Upper lobe of left lung (tissue), 6 donors: ENCODE results near the gene KRT7. TPM values are rescaled to one million over a fixed set of nuclear protein-coding genes. Genes with fewer than 3 reads are reported as not detected.
A peak's percentile ranks its signal among the peaks of the same experiment; 100 is the strongest.

Experiments used
- ATAC-seq, 2 donors: fragments of 200-7000 bp; cut with Tn5 transposase; one replicate each; pipeline ENCODE4 v1.9.1; 2022; ENCODE audit warnings: mild to moderate bottlenecking in 2 of 2, moderate library complexity in 2 of 2; ENCODE audit not compliant: low FRiP score in 2 of 2
- DNase-seq, 2 donors: peaks; one replicate each; pipeline ENCODE4 v3.0.0-alpha.2; 2019 to 2020
- H3K27ac ChIP-seq, 4 donors: fragments of 200-600 bp; sonication (generic); one replicate each; pipeline ENCODE4 v1.5.1; 2016 to 2019
- H3K27me3 ChIP-seq, 4 donors: fragments of 200-600 bp; sonication (generic); one replicate each; pipeline ENCODE4 v1.5.1; 2017 to 2019
- H3K36me3 ChIP-seq, 4 donors: fragments of 200-600 bp; sonication (generic); one replicate each; pipeline ENCODE4 v1.5.1; 2016 to 2019
- H3K4me1 ChIP-seq, 4 donors: fragments of 200-600 bp; sonication (generic); one replicate each; pipeline ENCODE4 v1.5.1; 2018 to 2019
- H3K4me3 ChIP-seq, 4 donors: fragments of 200-600 bp; sonication (generic); one replicate each; pipeline ENCODE4 v1.5.1; 2017 to 2019; ENCODE audit warnings: mild to moderate bottlenecking in 2 of 4, moderate library complexity in 1 of 4
- H3K9me3 ChIP-seq, 4 donors: fragments of 200-600 bp; sonication (generic); one replicate each; pipeline ENCODE4 v1.5.1; 2018 to 2019
- EP300 ChIP-seq, 4 donors: sonication (generic); formaldehyde crosslinking; IDR thresholded peaks; one replicate each; pipeline ENCODE4 v1.5.1; 2017; ENCODE audit warnings: antibody characterized with exemption in 4 of 4, control low read depth in 2 of 4
- POLR2A ChIP-seq, 4 donors: fragments of 450-650 bp; IDR thresholded peaks; one replicate each; pipeline ENCODE4 v1.5.1; 2016 to 2017; ENCODE audit warnings: antibody characterized with exemption in 4 of 4, mild to moderate bottlenecking in 2 of 4
- POLR2AphosphoS5 ChIP-seq, 2 donors: sonication (generic); formaldehyde crosslinking; IDR thresholded peaks; one replicate each; pipeline ENCODE4 v1.5.1; 2017; ENCODE audit warnings: antibody characterized with exemption in 2 of 2
- WGBS, 2 donors: methylation state at CpG; one replicate each; pipeline ENCODE4 v1.1.5; 2017 to 2018; 5-methylcytosine and 5-hydroxymethylcytosine counted together
- total RNA-seq, 6 donors: library from RNA; depleted of rRNA in 4 of 6; stranded (reverse); fragments of >200 nt in 4 of 6; gene quantifications; one replicate each; pipeline versions ENCODE4 v1.1.0 to v1.2.1, GENCODE V29; 2016 to 2021
- TF ChIP-seq, protein P1 (sequence below), 6 experiments: fragments of 450-650 bp in 4 of 6; fragments of 200-600 bp in 2 of 6; sonication (generic) in 2 of 6; IDR thresholded peaks; one replicate each; pipeline ENCODE4 v1.5.1; 2016 to 2019; ENCODE audit warnings: antibody characterized with exemption in 6 of 6
- donor health status: DM: no; HTN: no; CAD: no; lungs with moderate emphysema.
- donor health status: DM: no; HTN: yes; CAD: no; lungs with severe emphysema.

The KRT7 gene
- total RNA-seq, 6 donors from 2014 or later, result 247 to 1,279 (median 821) TPM

DNA sequence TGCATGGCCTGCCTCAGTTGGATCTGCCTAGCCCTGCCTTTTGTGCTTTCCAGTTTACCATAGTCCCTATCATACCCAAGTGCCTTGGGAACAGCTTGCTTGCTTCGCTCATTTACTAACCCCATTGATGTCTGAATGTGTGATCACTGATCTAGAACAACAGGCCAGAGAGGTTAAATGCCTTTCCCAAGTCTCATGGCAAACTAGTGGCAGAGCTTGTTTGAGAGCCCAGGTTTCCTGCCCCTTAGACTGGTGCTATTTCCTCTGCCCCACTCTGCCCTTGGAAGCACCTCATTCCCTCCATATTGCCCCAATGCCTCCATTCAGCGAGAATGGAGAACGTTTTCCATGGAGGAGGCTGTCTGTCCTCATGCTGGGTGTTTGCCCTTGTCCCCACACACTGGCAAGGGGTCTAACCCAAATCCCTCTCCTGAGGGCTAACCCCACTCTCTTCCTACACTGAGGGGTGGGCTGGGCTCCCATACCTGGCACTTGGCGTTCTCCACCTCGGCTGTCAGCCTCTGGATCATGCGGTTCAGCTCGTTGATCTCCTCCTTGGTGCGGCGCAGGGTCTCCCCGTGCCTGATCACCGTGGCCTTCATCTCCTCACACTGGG lies 19.8 kb downstream of the KRT7 start:
- Histone ChIP-seq H3K27ac (no peak overlapping the region), H3K4me3 (no peak overlapping the region), H3K36me3 (peaks cover 0 to 6% (median 0%) of the 10 kb centered on the region in 4 donors), H3K27me3 (peaks cover 0 to 11% (median 3%) of the 10 kb centered on the region in 4 donors), H3K4me1 (peaks cover 0 to 13% (median 4%) of the 10 kb centered on the region in 4 donors), H3K9me3 (no peaks in the 10 kb centered on the region)
- ATAC-seq, result no peak
- WGBS, 2 donors, result 94 to 95% methylated on average over 11 of the region's 11 CpGs
- TF ChIP-seq POLR2A (IDR thresholded peaks at IDR 0.05) (no peak), POLR2AphosphoS5 (IDR thresholded peaks at IDR 0.05) (no peak), EP300 (IDR thresholded peaks at IDR 0.05) (no peak)
- TF ChIP-seq, protein P1, sequence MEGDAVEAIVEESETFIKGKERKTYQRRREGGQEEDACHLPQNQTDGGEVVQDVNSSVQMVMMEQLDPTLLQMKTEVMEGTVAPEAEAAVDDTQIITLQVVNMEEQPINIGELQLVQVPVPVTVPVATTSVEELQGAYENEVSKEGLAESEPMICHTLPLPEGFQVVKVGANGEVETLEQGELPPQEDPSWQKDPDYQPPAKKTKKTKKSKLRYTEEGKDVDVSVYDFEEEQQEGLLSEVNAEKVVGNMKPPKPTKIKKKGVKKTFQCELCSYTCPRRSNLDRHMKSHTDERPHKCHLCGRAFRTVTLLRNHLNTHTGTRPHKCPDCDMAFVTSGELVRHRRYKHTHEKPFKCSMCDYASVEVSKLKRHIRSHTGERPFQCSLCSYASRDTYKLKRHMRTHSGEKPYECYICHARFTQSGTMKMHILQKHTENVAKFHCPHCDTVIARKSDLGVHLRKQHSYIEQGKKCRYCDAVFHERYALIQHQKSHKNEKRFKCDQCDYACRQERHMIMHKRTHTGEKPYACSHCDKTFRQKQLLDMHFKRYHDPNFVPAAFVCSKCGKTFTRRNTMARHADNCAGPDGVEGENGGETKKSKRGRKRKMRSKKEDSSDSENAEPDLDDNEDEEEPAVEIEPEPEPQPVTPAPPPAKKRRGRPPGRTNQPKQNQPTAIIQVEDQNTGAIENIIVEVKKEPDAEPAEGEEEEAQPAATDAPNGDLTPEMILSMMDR (IDR thresholded peaks at IDR 0.05), result no peak
- peak in 1 of 2 donors; percentile 8 for DNase-seq

DNA sequence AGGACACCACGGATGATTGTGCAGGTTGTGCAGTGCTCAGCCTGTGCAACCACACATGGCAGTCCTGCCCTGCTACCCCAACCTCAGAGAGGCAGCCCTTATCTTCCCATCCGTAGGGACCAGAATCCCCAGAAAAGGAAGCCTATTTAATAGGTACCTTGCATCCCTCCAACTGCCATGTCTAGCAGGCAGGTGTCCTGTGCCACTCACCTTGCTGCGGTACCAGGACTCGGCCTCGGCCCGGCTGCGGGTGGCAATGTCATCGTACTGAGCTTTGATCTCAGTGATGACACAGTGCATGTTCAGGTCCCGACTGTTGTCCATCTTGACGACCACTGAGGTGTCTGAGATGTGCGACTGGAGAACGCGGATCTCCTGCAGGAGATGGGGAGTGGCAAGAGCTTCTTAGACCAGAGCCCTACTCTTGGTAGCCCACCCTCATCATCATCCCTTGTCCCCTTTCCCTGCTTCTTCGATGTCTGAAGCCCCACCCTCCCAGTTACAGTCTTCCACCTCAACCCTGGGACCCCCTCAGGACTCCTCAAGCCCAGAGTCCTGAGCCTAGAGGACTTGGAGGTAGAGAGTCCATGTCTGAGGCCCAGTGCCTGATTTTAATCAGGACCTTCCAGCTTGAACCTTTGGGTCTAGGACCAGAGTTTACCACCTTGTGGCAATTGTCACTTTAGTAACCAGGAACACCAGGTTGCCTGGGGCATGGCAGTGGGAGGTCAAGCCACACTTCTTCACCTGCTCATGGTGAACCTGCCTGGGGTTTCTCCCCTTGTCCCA lies 20.5 kb downstream of the KRT7 start:
- peaks cover 4 to 15% (median 8%) of the 10 kb centered on the region in 4 donors for H3K4me1 ChIP-seq
- 91 to 92% methylated on average over 11 to 14 of the region's 14 CpGs for WGBS, 2 donors
- TF ChIP-seq POLR2A (IDR thresholded peaks at IDR 0.05), result no peak
- TF ChIP-seq EP300 (IDR thresholded peaks at IDR 0.05), result no peak
- TF ChIP-seq POLR2AphosphoS5 (IDR thresholded peaks at IDR 0.05), result no peak
- TF ChIP-seq, protein P1 (IDR thresholded peaks at IDR 0.05), result no peak
- no peaks in the 10 kb centered on the region for H3K36me3 ChIP-seq
- ATAC-seq (no peak), DNase-seq (peak in 1 of 2 donors; percentile 72)
- H3K27ac ChIP-seq, result no peak overlapping the region
- H3K4me3 ChIP-seq, result no peak overlapping the region
- H3K27me3 ChIP-seq, result peaks cover 0 to 19% (median 8%) of the 10 kb centered on the region in 4 donors
- no peaks in the 10 kb centered on the region for H3K9me3 ChIP-seq

DNA sequence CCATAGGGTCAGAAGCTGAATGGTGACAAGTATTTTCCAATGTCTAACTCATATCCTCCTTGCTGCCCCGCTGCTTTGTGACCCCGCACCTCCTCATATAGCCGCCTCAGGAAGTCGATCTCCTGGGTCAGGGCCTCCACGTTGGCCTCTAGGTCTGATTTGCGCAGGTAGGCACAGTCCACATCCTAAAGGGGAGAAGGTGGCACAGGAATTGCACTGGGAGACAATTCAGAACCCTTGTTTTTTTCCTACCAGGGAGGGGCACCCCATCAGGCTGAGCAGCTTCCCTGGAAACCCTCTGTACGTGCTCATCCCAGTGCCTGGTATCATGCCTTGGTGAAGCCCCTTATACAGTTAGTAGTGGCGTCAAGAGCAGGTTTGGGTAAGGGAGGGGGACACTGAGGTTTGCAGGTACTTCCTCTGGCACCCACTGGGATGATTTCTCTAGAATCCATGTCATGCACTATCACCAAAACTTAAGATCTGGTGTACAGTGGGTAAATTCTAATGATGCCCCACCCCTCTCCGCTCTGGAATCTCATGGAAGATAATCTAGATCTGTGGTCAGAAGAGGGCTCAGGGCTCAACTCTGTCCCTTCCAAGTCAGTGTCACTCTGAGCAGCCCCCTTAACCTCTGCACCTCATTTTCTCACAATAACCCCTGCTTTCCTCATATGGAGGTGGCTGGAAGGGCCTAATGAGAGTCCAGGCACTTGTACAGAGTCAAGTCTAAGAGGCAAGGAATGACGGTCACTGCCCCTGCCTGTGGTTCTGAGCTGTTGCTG lies 21.3 kb downstream of the KRT7 start:
- WGBS, 2 donors, result 78 to 85% methylated on average over 10 of the region's 10 CpGs
- Histone ChIP-seq H3K4me3 (no peak overlapping the region), H3K9me3 (no peaks in the 10 kb centered on the region), H3K27me3 (peaks cover 0 to 21% (median 9%) of the 10 kb centered on the region in 4 donors), H3K4me1 (peaks cover 4 to 17% (median 6%) of the 10 kb centered on the region in 4 donors), H3K36me3 (no peaks in the 10 kb centered on the region), H3K27ac (no peak overlapping the region)
- DNase-seq, result no peak
- ATAC-seq, result no peak
- no peak for TF ChIP-seq POLR2AphosphoS5 (IDR thresholded peaks at IDR 0.05)
- TF ChIP-seq EP300 (IDR thresholded peaks at IDR 0.05), result no peak
- no peak for TF ChIP-seq POLR2A (IDR thresholded peaks at IDR 0.05)
- TF ChIP-seq, protein P1 (IDR thresholded peaks at IDR 0.05), result no peak

DNA sequence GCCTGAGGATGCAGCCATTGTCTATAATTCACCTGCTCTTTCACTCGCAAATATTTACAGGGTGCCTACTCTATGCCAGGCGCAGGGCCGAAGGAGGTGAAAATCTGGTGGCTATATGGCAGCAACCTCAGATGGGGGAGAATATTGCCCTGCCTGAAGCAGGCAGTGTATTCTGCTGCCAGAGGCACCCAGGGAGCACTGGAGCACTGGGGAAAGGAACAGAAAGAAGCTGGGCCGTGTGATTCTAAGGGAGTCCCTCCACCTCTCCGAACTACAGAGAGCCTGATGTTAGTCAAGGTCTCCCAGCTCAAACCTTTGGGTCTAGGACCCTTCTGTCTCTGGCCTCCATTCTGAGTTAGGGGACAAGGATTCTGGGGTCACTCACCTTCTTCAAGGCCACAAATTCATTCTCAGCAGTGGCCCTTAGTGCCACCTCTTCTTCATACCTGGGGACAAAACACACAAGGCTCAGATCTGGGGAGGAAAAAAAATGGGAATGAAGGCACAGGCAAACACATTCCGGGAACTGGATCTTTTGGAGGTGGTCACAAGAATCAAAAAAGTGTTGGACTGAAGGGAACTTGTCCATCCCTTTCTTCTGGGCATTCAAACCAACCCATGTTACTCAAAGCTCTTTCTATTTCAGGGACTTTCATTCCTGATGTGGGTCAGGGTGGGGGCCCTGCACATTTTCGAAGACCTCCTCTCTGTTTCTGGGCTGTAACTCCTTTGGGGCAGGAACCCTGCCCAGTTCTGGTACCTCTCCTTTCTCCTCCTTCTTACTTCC lies 22.1 kb downstream of the KRT7 start:
- H3K27ac ChIP-seq, result no peak overlapping the region
- ATAC-seq (no peak), DNase-seq (no peak)
- TF ChIP-seq POLR2A (IDR thresholded peaks at IDR 0.05) (no peak), POLR2AphosphoS5 (IDR thresholded peaks at IDR 0.05) (no peak), EP300 (IDR thresholded peaks at IDR 0.05) (no peak)
- TF ChIP-seq, protein P1 (IDR thresholded peaks at IDR 0.05), result no peak
- peaks cover 4 to 13% (median 6%) of the 10 kb centered on the region in 4 donors for H3K4me1 ChIP-seq
- no peaks in the 10 kb centered on the region for H3K36me3 ChIP-seq
- H3K9me3 ChIP-seq, result no peaks in the 10 kb centered on the region
- WGBS, 2 donors, result 73 to 74% methylated on average over 7 of the region's 7 CpGs
- no peak overlapping the region for H3K4me3 ChIP-seq
- peaks cover 0 to 21% (median 8%) of the 10 kb centered on the region in 4 donors for H3K27me3 ChIP-seq
